DMS153 (cell line): ENCODE data around the gene RMDN2.

ENCODE experiments used
- DNase-seq: peaks from one replicate; lab custom pipeline; 2025; lab: John Stamatoyannopoulos, UW

Gene RMDN2

GRCh38 chr2:38039121-38039910, 114.2 kb downstream of the RMDN2 start:
- DNase-seq = no peak

GRCh38 chr2:38045811-38046210, 120.7 kb downstream of the RMDN2 start:
- DNase-seq = no peak

- no peak for DNase-seq
These were observed 131.1 kb downstream of the RMDN2 start for GRCh38 chr2:38056216-38056615.

- no peak for DNase-seq
These were observed 132.7 kb downstream of the RMDN2 start for GRCh38 chr2:38057651-38058410.

GRCh38 chr2:38060236-38061018, 135.3 kb downstream of the RMDN2 start:
- DNase-seq = no peak

- DNase-seq = no peak
These were observed 139.9 kb downstream of the RMDN2 start for GRCh38 chr2:38064801-38065501.

GRCh38 chr2:38065502-38066135, 140.5 kb downstream of the RMDN2 start:
- no peak for DNase-seq

- no peak for DNase-seq
These were observed 141.5 kb downstream of the RMDN2 start for GRCh38 chr2:38066421-38067115.
